Smooth muscle cell (in vitro differentiated cells): Measurements from ENCODE around the gene JAK1. TPM values are rescaled to one million over a fixed set of nuclear protein-coding genes. Genes with fewer than 3 reads are reported as not detected.

Experiments
- DNase-seq: peaks from one replicate; lab custom pipeline; 2025; ENCODE audit not compliant: unreplicated experiment; lab: John Stamatoyannopoulos, UW
- H2AFZ ChIP-seq: fragments of 200-600 bp; sonication (generic); 2 replicates; pipeline ENCODE4 v1.6.0; 2016; ENCODE audit warnings: antibody characterized with exemption, low read depth, mild to moderate bottlenecking
- H3F3A ChIP-seq: fragments of 200-600 bp; sonication (generic); 2 replicates; pipeline ENCODE4 v1.6.0; 2017; ENCODE audit warnings: antibody characterized with exemption, low read depth
- H3K27ac ChIP-seq: fragments of 200-600 bp; sonication (generic); 2 replicates; pipeline ENCODE4 v1.5.1; 2016; ENCODE audit warnings: low read depth, mild to moderate bottlenecking
- H3K27me3 ChIP-seq: fragments of 200-600 bp; sonication (generic); 2 replicates; pipeline ENCODE4 v1.6.1; 2016; ENCODE audit warnings: low read depth, mild to moderate bottlenecking
- H3K36me3 ChIP-seq: fragments of 200-600 bp; sonication (generic); 2 replicates; pipeline ENCODE4 v1.5.1; 2016; ENCODE audit warnings: low read depth
- H3K4me1 ChIP-seq: fragments of 200-600 bp; sonication (generic); 2 replicates; pipeline ENCODE4 v1.5.1; 2016; ENCODE audit warnings: low read depth
- H3K4me2 ChIP-seq: fragments of 200-600 bp; sonication (generic); 2 replicates; pipeline ENCODE4 v1.6.0; 2016; ENCODE audit warnings: mild to moderate bottlenecking
- H3K4me3 ChIP-seq: fragments of 200-600 bp; sonication (generic); 2 replicates; pipeline ENCODE4 v1.5.1; 2016; ENCODE audit warnings: mild to moderate bottlenecking
- H3K79me2 ChIP-seq: fragments of 200-600 bp; sonication (generic); 2 replicates; pipeline ENCODE4 v1.6.0; 2016; ENCODE audit warnings: low read depth, mild to moderate bottlenecking
- H3K9ac ChIP-seq: fragments of 200-600 bp; sonication (generic); 2 replicates; pipeline ENCODE4 v1.6.0; 2016; ENCODE audit warnings: low read depth
- H3K9me3 ChIP-seq: fragments of 200-600 bp; sonication (generic); replicated peaks from 2 replicates; pipeline ENCODE4 v1.5.1; 2016; ENCODE audit warnings: low read depth
- H4K20me1 ChIP-seq: fragments of 200-600 bp; sonication (generic); 2 replicates; pipeline ENCODE4 v1.6.0; 2016; ENCODE audit warnings: low read depth
- CTCF ChIP-seq: fragments of 200-600 bp; sonication (generic); IDR thresholded peaks from 2 replicates; pipeline ENCODE4 v1.5.1; 2017; ENCODE audit warnings: borderline replicate concordance, mild to moderate bottlenecking, antibody characterized with exemption; ENCODE audit not compliant: insufficient read depth, poor library complexity, severe bottlenecking
- WGBS: methylation state at CpG from one replicate; pipeline ENCODE4 v1.1.7; 2016; ENCODE audit warnings: low lambda C conversion rate; 5-methylcytosine and 5-hydroxymethylcytosine counted together
- polyA plus RNA-seq: library from polyadenylated mRNA; unstranded; fragments of >200 nt; fragmentation: Nextera tagmentation; extraction: Ambion mirVana; gene quantifications from 2 replicates; pipeline ENCODE4 v1.2.1, GENCODE V29; 2016
- total RNA-seq: library from RNA; depleted of rRNA; stranded (reverse); fragments of >200 nt; gene quantifications from 2 replicates; pipeline ENCODE4 v1.2.3, GENCODE V29; 2014

JAK1 gene
- total and polyA plus RNA-seq, 2 experiments from 2014 or later: 44.9 to 110 TPM

DNA sequence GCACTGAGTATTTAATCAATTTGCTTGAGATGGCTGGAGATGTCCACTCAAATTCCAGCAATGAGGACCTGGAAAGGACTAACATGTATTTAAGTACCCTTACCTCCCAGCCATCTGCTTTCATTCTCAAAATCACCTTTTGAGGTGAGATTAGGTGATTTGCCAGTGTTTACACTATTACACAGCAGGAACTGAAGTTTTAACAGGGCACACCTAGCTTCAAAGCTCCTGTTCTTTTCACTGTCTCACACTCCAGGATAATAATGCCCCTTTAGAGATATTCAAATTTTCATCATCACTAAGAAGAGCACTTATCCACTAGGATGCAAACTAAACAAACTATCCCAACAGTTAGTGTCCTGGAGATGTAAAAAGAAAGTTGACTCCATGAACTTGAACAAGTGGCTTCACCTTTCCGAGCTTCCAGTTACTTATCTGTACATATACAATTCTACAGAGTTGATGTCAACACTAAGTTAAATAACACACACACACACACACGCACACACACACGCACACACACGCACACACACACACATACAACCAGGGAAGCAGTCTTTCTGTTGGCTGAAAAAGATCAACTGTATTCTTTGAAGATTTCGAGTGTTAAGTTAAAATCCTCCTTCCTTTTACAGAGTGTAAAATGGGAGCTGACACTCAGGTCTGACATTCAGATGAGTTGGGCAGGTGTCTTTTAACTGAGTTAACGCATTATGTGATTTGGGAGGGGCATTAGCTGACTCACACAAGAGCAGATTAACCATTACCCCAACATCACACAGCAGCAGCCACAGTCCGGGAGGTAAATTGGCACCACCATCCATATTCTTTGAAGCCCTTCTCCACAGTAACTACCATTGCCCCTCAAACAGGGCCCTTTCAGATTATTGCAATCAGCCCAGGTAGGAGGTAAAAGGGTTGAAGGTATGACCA, 15.5 kb upstream of the JAK1 start:
- no peak for TF ChIP-seq CTCF
- H3K79me2 ChIP-seq: no peaks in the 10 kb centered on the region
- H3K4me3 ChIP-seq: no peak overlapping the region
- no peaks in the 10 kb centered on the region for H3K9me3 ChIP-seq
- 92% methylated on average over 7 of the region's 7 CpGs for WGBS
- no peaks in the 10 kb centered on the region for H3F3A ChIP-seq
- H3K4me2 ChIP-seq: no peak overlapping the region
- H3K36me3 ChIP-seq: no peaks in the 10 kb centered on the region
- H3K27me3 ChIP-seq: no peaks in the 10 kb centered on the region
- H2AFZ ChIP-seq: no peak overlapping the region
- DNase-seq: no peak
- peak overlapping the region; percentile 77 for H3K27ac ChIP-seq
- H3K4me1 ChIP-seq: no peaks in the 10 kb centered on the region
- no peaks in the 10 kb centered on the region for H4K20me1 ChIP-seq
- H3K9ac ChIP-seq: peak overlapping the region; percentile 38

DNA sequence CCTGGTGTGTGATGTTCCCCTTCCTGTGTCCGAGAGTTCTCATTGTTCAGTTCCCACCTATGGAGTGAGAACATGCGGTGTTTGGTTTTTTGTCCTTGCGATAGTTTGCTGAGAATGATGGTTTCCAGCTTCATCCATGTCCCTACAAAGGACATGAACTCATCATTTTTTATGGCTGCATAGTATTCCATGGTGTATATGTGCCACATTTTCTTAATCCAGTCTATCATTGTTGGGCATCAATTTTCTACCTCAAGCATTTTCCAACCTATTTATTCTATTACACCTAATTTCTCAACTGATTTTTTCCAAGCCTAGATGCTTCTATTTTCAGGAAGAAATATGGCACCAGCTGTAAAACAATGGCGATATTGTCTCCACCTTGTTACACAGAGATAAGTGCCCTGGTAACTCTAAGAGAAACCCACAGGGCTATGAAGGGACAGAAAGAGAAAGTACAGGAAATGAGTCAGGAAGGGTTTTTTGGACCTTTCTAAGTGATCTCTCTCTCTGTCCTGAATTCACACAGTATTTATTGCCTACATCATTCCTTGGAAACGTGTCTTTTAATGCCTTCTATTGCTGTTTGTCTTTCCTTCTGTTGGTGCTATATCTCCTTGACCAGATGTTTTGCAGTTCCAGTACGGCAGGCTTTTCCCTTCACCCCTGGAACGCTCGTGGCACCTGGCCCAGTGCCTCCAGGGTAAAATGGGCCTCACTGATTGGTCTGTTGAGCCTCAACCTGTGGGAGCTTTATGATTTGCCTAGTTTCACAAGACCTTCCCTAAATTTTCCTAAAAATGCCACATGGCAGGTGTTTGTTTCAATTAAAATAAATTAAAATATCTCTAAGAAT, 14.6 kb upstream of the JAK1 start:
- no peaks in the 10 kb centered on the region for H3K9me3 ChIP-seq
- H3K79me2 ChIP-seq: no peaks in the 10 kb centered on the region
- no peaks in the 10 kb centered on the region for H3F3A ChIP-seq
- no peak overlapping the region for H3K4me3 ChIP-seq
- no peak overlapping the region for H3K4me2 ChIP-seq
- H3K9ac ChIP-seq: no peak overlapping the region
- no peaks in the 10 kb centered on the region for H4K20me1 ChIP-seq
- no peak for DNase-seq
- no peak for TF ChIP-seq CTCF
- H3K36me3 ChIP-seq: no peaks in the 10 kb centered on the region
- WGBS: 81% methylated on average over 8 of the region's 8 CpGs
- no peaks in the 10 kb centered on the region for H3K27me3 ChIP-seq
- no peak overlapping the region for H3K27ac ChIP-seq
- no peaks in the 10 kb centered on the region for H3K4me1 ChIP-seq
- H2AFZ ChIP-seq: no peak overlapping the region

GRCh38 chr1:64979358-64979757, 13.0 kb upstream of the JAK1 start:
- no peak for DNase-seq
- Histone ChIP-seq H3K27me3 (no peaks in the 10 kb centered on the region), H3K4me1 (no peaks in the 10 kb centered on the region), H4K20me1 (no peaks in the 10 kb centered on the region), H3K4me2 (no peak overlapping the region), H3K9me3 (no peaks in the 10 kb centered on the region), H3K36me3 (no peaks in the 10 kb centered on the region), H3K79me2 (no peaks in the 10 kb centered on the region), H3K27ac (no peak overlapping the region), H2AFZ (no peak overlapping the region), H3K9ac (no peak overlapping the region), H3F3A (no peaks in the 10 kb centered on the region), H3K4me3 (no peak overlapping the region)
- TF ChIP-seq CTCF: no peak
